Adrenal gland (tissue), 19 donors: Measurements from ENCODE around the gene RNF181. TPM values are rescaled to one million over a fixed set of nuclear protein-coding genes. Genes with fewer than 3 reads are reported as not detected.

Source experiments
- DNase-seq, 7 donors: peaks; one replicate each; pipeline ENCODE4 v3.0.0-alpha.2; 2019 to 2020
- H3K27ac ChIP-seq, 5 donors: fragments of 200-600 bp; sonication (generic) in 4 of 5; 1 replicate in 3 of 5; 2 replicates in 2 of 5; pipeline versions ENCODE4 v1.5.1 to v1.8.0; 2016 to 2020; ENCODE audit warnings: mild to moderate bottlenecking in 1 of 5
- H3K27me3 ChIP-seq: fragments of 200-600 bp; 2 replicates; pipeline ENCODE4 v1.8.0; 2021
- H3K36me3 ChIP-seq, 2 donors: fragments of 200-600 bp; replicated peaks in 1 of 2; 1 replicate in 1 of 2; 2 replicates in 1 of 2; pipeline versions ENCODE4 v1.5.1 to v1.8.0; 2018 to 2022
- H3K4me1 ChIP-seq, 2 donors: fragments of 200-600 bp; replicated peaks in 1 of 2; 1 replicate in 1 of 2; 2 replicates in 1 of 2; pipeline versions ENCODE4 v1.5.1 to v1.8.0; 2018 to 2021
- H3K4me3 ChIP-seq, 4 donors: fragments of 200-600 bp; sonication (generic) in 3 of 4; one replicate each; pipeline ENCODE4 v1.5.1; 2016 to 2018
- H3K9me3 ChIP-seq, 3 donors: fragments of 200-600 bp; sonication (generic) in 1 of 3; replicated peaks in 1 of 3; 1 replicate in 2 of 3; 2 replicates in 1 of 3; pipeline versions ENCODE4 v1.5.1 to v1.8.0; 2016 to 2021
- POLR2A ChIP-seq, 2 donors: fragments of 450-650 bp; IDR thresholded peaks; one replicate each; pipeline ENCODE4 v1.6.1; 2017; ENCODE audit warnings: antibody characterized with exemption in 2 of 2, mild to moderate bottlenecking in 2 of 2, moderate library complexity in 1 of 2
- WGBS, 4 donors: extraction: QIAGEN DNeasy Blood & Tissue Kit in 2 of 4; methylation state at CpG; one replicate each; pipeline versions ENCODE4 v1.1.5 to v1.1.7; 2013 to 2017; 5-methylcytosine and 5-hydroxymethylcytosine counted together
- intact Hi-C, 2 donors: fragments of 100-400 bp; cut with DNase I; formaldehyde crosslinking; loops; one replicate each; pipeline versions ENCODE4 v1.14.1 to v1.15.0; 2022 to 2023
- long read RNA-seq, 10 donors: library from polyadenylated mRNA in 3 of 10; unstranded in 2 of 10; stranded (forward) in 1 of 10; transcript quantifications; one replicate each; pipeline ENCODE4 v2.0.0 and lab custom pipeline, GENCODE V29; 2021 to 2026
- polyA plus RNA-seq, 3 donors: library from polyadenylated mRNA; stranded (reverse); fragments of 200-250 nt in 2 of 3; fragments of 350-450 nt in 1 of 3; fragmentation: Illumina TruSeq in 1 of 3; extraction: RNeasy Lipid Tissue Mini Kit (QIAGEN cat#74804) in 1 of 3; gene quantifications; one replicate each; pipeline ENCODE4 v1.2.3, GENCODE V29; 2013 to 2014
- total RNA-seq, 9 donors: library from RNA; depleted of rRNA in 4 of 9; stranded (reverse); fragments of >200 nt in 4 of 9; fragments of 120-200 nt in 1 of 9; fragmentation: NEBNext Ultra II Directional in 1 of 9; extraction: Animal tissue kit (Norgen Biotek cat#: 25700) in 1 of 9; gene quantifications; one replicate each; pipeline versions ENCODE4 v1.1.0 to v1.2.4, GENCODE V29; 2013 to 2023
- TF ChIP-seq, protein P1 (sequence below), 6 experiments: fragments of 450-650 bp in 4 of 6; fragments of 200-600 bp in 2 of 6; sonication (generic) in 1 of 6; IDR thresholded peaks; 1 replicate in 5 of 6; 2 replicates in 1 of 6; pipeline versions ENCODE4 v1.5.1 to v1.8.0; 2016 to 2021; ENCODE audit warnings: antibody characterized with exemption in 6 of 6, mild to moderate bottlenecking in 2 of 6, moderate library complexity in 1 of 6
- donor health status: healthy with polysubstance abuse.
- donor health status: Bipolar disorder and iron deficiency.
- donor health status: DM: yes; HTN: yes; CAD: no.
- donor health status: DM: no; HTN: no; CAD: no.
- donor health status: DM: no; HTN: no; CAD: no.
- donor health status: DM: yes; HTN: yes; CAD: no.

Gene RNF181, protein sequence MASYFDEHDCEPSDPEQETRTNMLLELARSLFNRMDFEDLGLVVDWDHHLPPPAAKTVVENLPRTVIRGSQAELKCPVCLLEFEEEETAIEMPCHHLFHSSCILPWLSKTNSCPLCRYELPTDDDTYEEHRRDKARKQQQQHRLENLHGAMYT
- total RNA-seq (100 to 1,000 TPM in 8 of 9 donors, 10 to 100 TPM in 1; 93.8 to 249 (median 175) TPM), polyA plus RNA-seq (100 to 1,000 TPM; 130 to 295 (median 214) TPM)
- long read RNA-seq, donor 1, transcript RNF181-205 (4 exons, 559 nt) = minor isoform, 5 of 148 reads
- long read RNA-seq, donor 1, transcript RNF181-201 (5 exons, 569 nt) = major isoform, 120 of 148 reads
- long read RNA-seq, donor 1, transcript RNF181-206 (2 exons, 623 nt) = minor isoform, 5 of 148 reads
- long read RNA-seq, donor 1, transcript RNF181-204 (5 exons, 535 nt) = minor isoform, 5 of 148 reads
- long read RNA-seq, donor 1, partial matches to known transcripts = 0 of 148 reads
- long read RNA-seq, donor 1, other reads (novel, unspliced or antisense) = 11 of 148 reads
- long read RNA-seq, donor 2, transcript RNF181-201 (5 exons, 569 nt) = major isoform, 67 of 68 reads
- long read RNA-seq, donor 2, partial matches to known transcripts = 0 of 68 reads
- long read RNA-seq, donor 2, other reads (novel, unspliced or antisense) = 0 of 68 reads
- long read RNA-seq, donor 3, transcript RNF181-201 (5 exons, 569 nt) = major isoform, 90 of 99 reads
- long read RNA-seq, donor 3, partial matches to known transcripts = 0 of 99 reads
- long read RNA-seq, donor 3, other reads (novel, unspliced or antisense) = 0 of 99 reads
- long read RNA-seq, donor 4, transcript RNF181-204 (5 exons, 535 nt) = minor isoform, 5 of 133 reads
- long read RNA-seq, donor 4, transcript RNF181-201 (5 exons, 569 nt) = major isoform, 113 of 133 reads
- long read RNA-seq, donor 4, partial matches to known transcripts = 0 of 133 reads
- long read RNA-seq, donor 4, other reads (novel, unspliced or antisense) = 10 of 133 reads
- long read RNA-seq, donor 5, transcript RNF181-201 (5 exons, 569 nt) = major isoform, 101 of 113 reads
- long read RNA-seq, donor 5, transcript RNF181-204 (5 exons, 535 nt) = minor isoform, 8 of 113 reads
- long read RNA-seq, donor 5, partial matches to known transcripts = 1 of 113 reads
- long read RNA-seq, donor 5, other reads (novel, unspliced or antisense) = 3 of 113 reads
- long read RNA-seq, donor 6, transcript RNF181-201 (5 exons, 569 nt) = major isoform, 84 of 93 reads
- long read RNA-seq, donor 6, partial matches to known transcripts = 0 of 93 reads
- long read RNA-seq, donor 6, other reads (novel, unspliced or antisense) = 4 of 93 reads
- long read RNA-seq, donor 7, transcript RNF181-201 (5 exons, 569 nt) = major isoform, 49 of 61 reads
- long read RNA-seq, donor 7, partial matches to known transcripts = 0 of 61 reads
- long read RNA-seq, donor 7, other reads (novel, unspliced or antisense) = 8 of 61 reads
- long read RNA-seq, donor 8, transcript RNF181-201 (5 exons, 569 nt) = major isoform, 89 of 98 reads
- long read RNA-seq, donor 8, transcript RNF181-204 (5 exons, 535 nt) = minor isoform, 5 of 98 reads
- long read RNA-seq, donor 8, partial matches to known transcripts = 0 of 98 reads
- long read RNA-seq, donor 8, other reads (novel, unspliced or antisense) = 0 of 98 reads
- long read RNA-seq, donor 9, transcript RNF181-201 (5 exons, 569 nt) = major isoform, 56 of 67 reads
- long read RNA-seq, donor 9, partial matches to known transcripts = 5 of 67 reads
- long read RNA-seq, donor 9, other reads (novel, unspliced or antisense) = 0 of 67 reads
- long read RNA-seq, donor 10, transcript RNF181-201 (5 exons, 569 nt) = major isoform, 35 of 37 reads
- long read RNA-seq, donor 10, partial matches to known transcripts = 0 of 37 reads
- long read RNA-seq, donor 10, other reads (novel, unspliced or antisense) = 0 of 37 reads

DNA sequence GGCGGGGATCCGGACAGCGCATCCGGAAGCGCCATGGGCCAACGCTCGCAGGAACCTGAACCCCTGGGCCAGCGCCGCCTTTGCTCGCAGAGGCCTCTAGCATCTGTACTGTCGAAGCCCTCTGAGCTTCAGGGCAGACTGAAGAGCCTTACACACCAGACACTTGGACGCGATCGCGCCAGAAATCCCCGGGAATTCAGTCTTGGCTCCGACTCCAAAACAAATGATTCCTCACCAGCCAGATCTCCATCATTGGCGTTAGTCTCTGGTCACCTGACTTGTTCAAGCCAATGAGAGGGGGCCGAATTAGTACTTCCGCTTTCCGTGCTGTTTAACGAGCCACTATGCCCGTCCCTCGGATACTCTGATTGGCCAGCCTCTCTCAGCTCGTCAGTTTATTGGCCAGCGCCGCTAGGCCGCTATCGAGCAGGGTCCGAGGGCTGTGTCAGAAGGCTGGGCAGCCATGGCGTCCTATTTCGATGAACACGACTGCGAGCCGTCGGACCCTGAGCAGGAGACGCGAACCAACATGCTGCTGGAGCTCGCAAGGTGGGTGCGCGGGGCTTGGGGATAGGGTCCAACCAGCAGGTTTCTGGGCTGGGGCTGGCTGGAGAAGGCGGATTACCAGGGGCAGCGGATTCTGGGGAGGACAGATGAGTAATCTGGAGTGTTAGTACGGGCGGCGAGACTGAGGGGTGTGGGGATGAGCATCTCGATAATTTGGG lies at the start of gene RNF181:
TSS of gene RNF181 (plus strand) at position 445 of the 725 bp plus-strand sequence. CDS start at position 464, 19 bp downstream.
- Histone ChIP-seq H3K4me3 (peak within 1 kb of the TSS; percentile 32 to 83 (median 76)), H3K27me3 (no peaks in the 10 kb centered on the region), H3K9me3 (no peaks in the 10 kb centered on the region), H3K36me3 (peaks cover 0 to 38% of the 10 kb centered on the region in 2 donors), H3K27ac (peak within 1 kb of the TSS; percentile 79 to 94 (median 89)), H3K4me1 (peaks cover 15 to 34% of the 10 kb centered on the region in 2 donors)
- TF ChIP-seq, protein P1, sequence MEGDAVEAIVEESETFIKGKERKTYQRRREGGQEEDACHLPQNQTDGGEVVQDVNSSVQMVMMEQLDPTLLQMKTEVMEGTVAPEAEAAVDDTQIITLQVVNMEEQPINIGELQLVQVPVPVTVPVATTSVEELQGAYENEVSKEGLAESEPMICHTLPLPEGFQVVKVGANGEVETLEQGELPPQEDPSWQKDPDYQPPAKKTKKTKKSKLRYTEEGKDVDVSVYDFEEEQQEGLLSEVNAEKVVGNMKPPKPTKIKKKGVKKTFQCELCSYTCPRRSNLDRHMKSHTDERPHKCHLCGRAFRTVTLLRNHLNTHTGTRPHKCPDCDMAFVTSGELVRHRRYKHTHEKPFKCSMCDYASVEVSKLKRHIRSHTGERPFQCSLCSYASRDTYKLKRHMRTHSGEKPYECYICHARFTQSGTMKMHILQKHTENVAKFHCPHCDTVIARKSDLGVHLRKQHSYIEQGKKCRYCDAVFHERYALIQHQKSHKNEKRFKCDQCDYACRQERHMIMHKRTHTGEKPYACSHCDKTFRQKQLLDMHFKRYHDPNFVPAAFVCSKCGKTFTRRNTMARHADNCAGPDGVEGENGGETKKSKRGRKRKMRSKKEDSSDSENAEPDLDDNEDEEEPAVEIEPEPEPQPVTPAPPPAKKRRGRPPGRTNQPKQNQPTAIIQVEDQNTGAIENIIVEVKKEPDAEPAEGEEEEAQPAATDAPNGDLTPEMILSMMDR (IDR thresholded peaks at IDR 0.05) = no peak
- peak; percentile 47 to 90 for TF ChIP-seq POLR2A (IDR thresholded peaks at IDR 0.05)
- DNase-seq = peak; percentile 95 to 99 (median 98)
- intact Hi-C loops = no loop called here
- WGBS, 4 donors = 0 to 1% (median 0%) methylated on average over 20 to 47 of the region's 47 CpGs

DNA sequence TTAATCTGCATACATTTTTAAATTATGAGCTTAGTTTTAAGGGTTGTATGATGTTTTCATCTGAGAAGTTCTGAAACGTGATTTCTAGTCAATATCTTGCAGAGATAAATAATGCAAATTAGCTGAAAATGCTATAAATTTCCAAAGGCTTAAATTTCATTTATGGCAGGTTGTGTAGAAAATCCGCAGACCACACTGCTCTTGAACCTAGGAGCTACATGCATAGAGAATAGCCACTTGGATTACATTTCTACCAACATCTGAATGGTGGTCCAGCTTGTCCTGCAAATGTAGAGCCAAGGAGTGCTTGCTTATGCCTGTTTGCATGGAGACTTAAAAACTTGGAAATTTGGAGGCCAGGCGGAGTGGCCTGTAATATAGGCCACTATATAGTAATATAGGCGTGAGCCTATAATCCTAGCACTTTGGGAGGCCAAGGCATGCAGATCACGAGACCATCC lies 49.7 kb upstream of the RNF181 start:
- Histone ChIP-seq H3K4me3 (no peak overlapping the region), H3K27ac (peak overlapping the region in 1 of 5 donors; percentile 1), H3K27me3 (no peaks in the 10 kb centered on the region), H3K36me3 (peaks cover 0 to 68% of the 10 kb centered on the region in 2 donors), H3K9me3 (no peaks in the 10 kb centered on the region), H3K4me1 (peaks cover 9 to 53% of the 10 kb centered on the region in 2 donors)
- 82 to 93% (median 92%) methylated on average over 5 of the region's 5 CpGs for WGBS, 4 donors
- TF ChIP-seq POLR2A (IDR thresholded peaks at IDR 0.05) = no peak
- TF ChIP-seq, protein P1 (IDR thresholded peaks at IDR 0.05) = no peak
- DNase-seq = no peak
- intact Hi-C loops = no loop called here
